GM12865 (cell line): ENCODE measurements around the gene FOXRED2.
A peak's percentile ranks its signal among the peaks of the same experiment; 100 is the strongest.
"Not testable (repeated sequence)": the region's sequence is repeated elsewhere in the genome, so short reads cannot be mapped to it uniquely, and the experiment has no call there.

ENCODE experiments used
- DNase-seq: peaks from one replicate; pipeline ENCODE4 v3.0.0; 2010; ENCODE audit warnings: low read depth
- H3K4me3 ChIP-seq: 2 replicates; pipeline ENCODE4 v1.5.1; 2011; ENCODE audit warnings: mild to moderate bottlenecking, low read depth, low read length, control low read depth
- TF ChIP-seq, protein P1 (sequence below): IDR thresholded peaks from 2 replicates; pipeline ENCODE4 v1.5.1; 2011; ENCODE audit warnings: low read length, control low read depth, low read depth, inconsistent platforms; ENCODE audit not compliant: insufficient read depth; ENCODE audit errors: missing control alignments

FOXRED2 gene

GRCh38 chr22:36536717-36537116, 29.9 kb upstream of the FOXRED2 start:
- no peak overlapping the region for H3K4me3 ChIP-seq
- TF ChIP-seq, protein P1, sequence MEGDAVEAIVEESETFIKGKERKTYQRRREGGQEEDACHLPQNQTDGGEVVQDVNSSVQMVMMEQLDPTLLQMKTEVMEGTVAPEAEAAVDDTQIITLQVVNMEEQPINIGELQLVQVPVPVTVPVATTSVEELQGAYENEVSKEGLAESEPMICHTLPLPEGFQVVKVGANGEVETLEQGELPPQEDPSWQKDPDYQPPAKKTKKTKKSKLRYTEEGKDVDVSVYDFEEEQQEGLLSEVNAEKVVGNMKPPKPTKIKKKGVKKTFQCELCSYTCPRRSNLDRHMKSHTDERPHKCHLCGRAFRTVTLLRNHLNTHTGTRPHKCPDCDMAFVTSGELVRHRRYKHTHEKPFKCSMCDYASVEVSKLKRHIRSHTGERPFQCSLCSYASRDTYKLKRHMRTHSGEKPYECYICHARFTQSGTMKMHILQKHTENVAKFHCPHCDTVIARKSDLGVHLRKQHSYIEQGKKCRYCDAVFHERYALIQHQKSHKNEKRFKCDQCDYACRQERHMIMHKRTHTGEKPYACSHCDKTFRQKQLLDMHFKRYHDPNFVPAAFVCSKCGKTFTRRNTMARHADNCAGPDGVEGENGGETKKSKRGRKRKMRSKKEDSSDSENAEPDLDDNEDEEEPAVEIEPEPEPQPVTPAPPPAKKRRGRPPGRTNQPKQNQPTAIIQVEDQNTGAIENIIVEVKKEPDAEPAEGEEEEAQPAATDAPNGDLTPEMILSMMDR: no peak
- no peak for DNase-seq

DNA sequence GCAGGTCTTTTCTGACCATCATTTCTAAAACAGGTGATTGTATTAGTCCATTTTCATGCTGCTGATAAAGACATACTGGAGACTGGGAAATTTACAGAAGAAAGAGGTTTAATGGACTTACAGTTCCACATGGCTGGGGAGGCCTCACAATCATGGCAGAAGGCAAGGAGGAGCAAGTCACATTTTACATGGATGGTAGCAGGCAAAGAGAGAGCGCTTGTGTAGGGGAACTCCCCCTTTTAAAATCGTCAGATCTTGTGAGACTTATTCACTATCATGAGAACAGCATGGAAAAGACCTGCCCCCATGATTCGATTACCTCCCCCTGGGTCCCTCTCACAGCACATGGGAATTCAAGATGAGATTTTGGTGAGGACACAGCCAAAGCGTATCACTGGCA, 26.5 kb upstream of the FOXRED2 start:
- H3K4me3 ChIP-seq, DNase-seq: not testable (repeated sequence)

- no peak for DNase-seq
- no peak overlapping the region for H3K4me3 ChIP-seq
- TF ChIP-seq, protein P1: no peak
These were observed 25.6 kb upstream of the FOXRED2 start for GRCh38 chr22:36532466-36532865.

- peak; percentile 100 for DNase-seq
- H3K4me3 ChIP-seq: peak within 1 kb of the TSS; percentile 87
- TF ChIP-seq, protein P1: no peak
These were observed 22.2 kb upstream of the FOXRED2 start, which contains the start of gene EIF3D for GRCh38 chr22:36528795-36529751. Gene EIF3D, minus strand, starts transcription at chr22:36529166. Its CDS starts 3,045 bp downstream, at chr22:36526121.

GRCh38 chr22:36528341-36528740, 21.5 kb upstream of the FOXRED2 start:
- peak; percentile 45 for DNase-seq
- TF ChIP-seq, protein P1: no peak
- peak overlapping the region; percentile 87 for H3K4me3 ChIP-seq

DNA sequence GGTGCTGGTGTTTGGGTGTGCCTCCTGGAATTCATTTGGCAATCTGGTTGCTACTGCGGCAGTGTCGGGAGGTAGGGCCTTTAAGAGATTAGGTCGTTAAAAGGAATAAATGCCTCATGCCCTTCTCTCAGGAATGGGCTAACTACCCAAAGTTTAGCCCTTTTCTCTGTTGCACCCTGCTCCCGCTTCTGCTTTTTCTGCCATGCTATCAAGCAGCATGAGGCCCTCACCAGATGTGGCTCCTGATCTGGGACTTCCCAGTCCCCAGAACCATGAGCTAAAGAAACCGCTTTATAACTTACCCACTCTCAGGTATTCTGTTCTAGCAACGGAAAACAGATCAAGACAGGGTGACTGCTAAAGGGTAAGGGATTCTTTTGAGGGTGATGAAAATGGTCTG, 15.8 kb upstream of the FOXRED2 start:
- TF ChIP-seq, protein P1: no peak

GRCh38 chr22:36520423-36520822, 13.6 kb upstream of the FOXRED2 start:
- DNase-seq: no peak
- TF ChIP-seq, protein P1: no peak

More for the DNA sequence above, 15.8 kb upstream of the FOXRED2 start:
- no peak overlapping the region for H3K4me3 ChIP-seq
- DNase-seq: no peak

DNA sequence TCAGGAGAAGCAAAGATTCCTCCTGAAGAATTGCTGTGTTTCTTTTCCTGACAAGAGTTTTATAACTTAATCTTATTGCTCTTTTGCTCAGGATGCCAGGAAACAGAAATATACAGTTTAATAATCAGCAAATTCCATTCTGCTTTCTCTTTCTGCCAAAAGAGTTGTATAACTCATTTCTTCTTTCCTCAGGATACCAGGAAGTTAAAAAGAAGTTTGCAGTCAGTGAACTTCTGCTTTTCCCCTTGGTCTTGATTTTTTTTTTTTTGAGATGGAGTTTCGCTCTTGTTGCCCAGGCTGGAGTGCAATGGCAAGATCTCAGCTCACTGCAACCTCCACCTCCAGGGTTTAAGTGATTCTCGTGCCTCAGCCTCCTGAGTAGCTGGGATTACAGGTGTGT, 13.1 kb upstream of the FOXRED2 start:
- not testable (repeated sequence) for H3K4me3 ChIP-seq, DNase-seq

More at GRCh38 chr22:36520423-36520822, 13.6 kb upstream of the FOXRED2 start:
- H3K4me3 ChIP-seq: no peak overlapping the region
